Measurements from ENCODE around the gene CD200. TPM values are rescaled to one million over a fixed set of nuclear protein-coding genes. Genes with fewer than 3 reads are reported as not detected.
A peak's percentile ranks its signal among the peaks of the same experiment; 100 is the strongest.

The CD200 gene
- total and polyA plus RNA-seq, 2 experiments from 2014 or later: 0.20 TPM; not detected in 1

GRCh38 chr3:112374333-112374734 lies 41.4 kb downstream of the CD200 start:
- no peaks in the 10 kb centered on the region for H4K20me1 ChIP-seq (ENCODE audit: insufficient read depth)
- no peak overlapping the region for H2AFZ ChIP-seq
- H3K9ac ChIP-seq: no peak overlapping the region
- no peak overlapping the region for H3K4me3 ChIP-seq
- DNase-seq: no peak
- peaks cover 12% of the 10 kb centered on the region; the same call in 1 of the 2 replicates for H3F3A ChIP-seq (ENCODE audit: insufficient read depth)
- TF ChIP-seq EZH2phosphoT487 (IDR thresholded peaks at IDR 0.05; ENCODE audit: insufficient read depth, low read depth) (no peak), EZH2 (IDR thresholded peaks at IDR 0.05; ENCODE audit: insufficient read depth, poor library complexity, severe bottlenecking) (no peak)
- no peaks in the 10 kb centered on the region for H3K9me2 ChIP-seq (ENCODE audit: insufficient read depth)
- in situ Hi-C loops (cut with MboI): no loop called here
- no peaks in the 10 kb centered on the region for H3K27me3 ChIP-seq (replicated peaks; ENCODE audit: insufficient read depth)
- H3K4me2 ChIP-seq (ENCODE audit: unreplicated experiment): no peak overlapping the region
- 0 out of 2 replicates have a peak, but pooled peaks cover 4% of the 10 kb centered on the region for H3K4me1 ChIP-seq (ENCODE audit: insufficient read depth)
- H3K36me3 ChIP-seq (ENCODE audit: low read depth): no peaks in the 10 kb centered on the region
- no peak overlapping the region for H3K27ac ChIP-seq
- WGBS, 2 experiments (ENCODE audit: low coverage in 1 of 2, low lambda C conversion rate in 2 of 2, missing lambda C conversion rate in 2 of 2): 51 to 57% methylated on average over 5 of the region's 5 CpGs
- no peaks in the 10 kb centered on the region for H3K9me3 ChIP-seq (ENCODE audit: low read depth)
- no peaks in the 10 kb centered on the region for H3K79me2 ChIP-seq (ENCODE audit: insufficient read depth)

GRCh38 chr3:112375117-112375516 lies 42.2 kb downstream of the CD200 start:
- Histone ChIP-seq H3K27me3 (replicated peaks; ENCODE audit: insufficient read depth) (no peaks in the 10 kb centered on the region), H3K4me3 (no peak overlapping the region), H3K9ac (no peak overlapping the region), H3K27ac (no peak overlapping the region), H3K4me1 (ENCODE audit: insufficient read depth) (0 out of 2 replicates have a peak, but pooled peaks cover 4% of the 10 kb centered on the region), H3K4me2 (ENCODE audit: unreplicated experiment) (no peak overlapping the region), H2AFZ (no peak overlapping the region), H3K9me3 (ENCODE audit: low read depth) (no peaks in the 10 kb centered on the region), H3K36me3 (ENCODE audit: low read depth) (no peaks in the 10 kb centered on the region), H3K79me2 (ENCODE audit: insufficient read depth) (no peaks in the 10 kb centered on the region), H3K9me2 (ENCODE audit: insufficient read depth) (no peaks in the 10 kb centered on the region), H4K20me1 (ENCODE audit: insufficient read depth) (no peaks in the 10 kb centered on the region), H3F3A (ENCODE audit: insufficient read depth) (peaks cover 12% of the 10 kb centered on the region; the same call in 1 of the 2 replicates)
- WGBS, 2 experiments (ENCODE audit: low coverage in 1 of 2, low lambda C conversion rate in 2 of 2, missing lambda C conversion rate in 2 of 2): 0 to 6% methylated on average over 1 of the region's 1 CpG
- no peak for DNase-seq
- TF ChIP-seq EZH2phosphoT487 (IDR thresholded peaks at IDR 0.05; ENCODE audit: insufficient read depth, low read depth): no peak
- no peak for TF ChIP-seq EZH2 (IDR thresholded peaks at IDR 0.05; ENCODE audit: insufficient read depth, poor library complexity, severe bottlenecking)
- in situ Hi-C loops (cut with MboI): no loop called here

DNA sequence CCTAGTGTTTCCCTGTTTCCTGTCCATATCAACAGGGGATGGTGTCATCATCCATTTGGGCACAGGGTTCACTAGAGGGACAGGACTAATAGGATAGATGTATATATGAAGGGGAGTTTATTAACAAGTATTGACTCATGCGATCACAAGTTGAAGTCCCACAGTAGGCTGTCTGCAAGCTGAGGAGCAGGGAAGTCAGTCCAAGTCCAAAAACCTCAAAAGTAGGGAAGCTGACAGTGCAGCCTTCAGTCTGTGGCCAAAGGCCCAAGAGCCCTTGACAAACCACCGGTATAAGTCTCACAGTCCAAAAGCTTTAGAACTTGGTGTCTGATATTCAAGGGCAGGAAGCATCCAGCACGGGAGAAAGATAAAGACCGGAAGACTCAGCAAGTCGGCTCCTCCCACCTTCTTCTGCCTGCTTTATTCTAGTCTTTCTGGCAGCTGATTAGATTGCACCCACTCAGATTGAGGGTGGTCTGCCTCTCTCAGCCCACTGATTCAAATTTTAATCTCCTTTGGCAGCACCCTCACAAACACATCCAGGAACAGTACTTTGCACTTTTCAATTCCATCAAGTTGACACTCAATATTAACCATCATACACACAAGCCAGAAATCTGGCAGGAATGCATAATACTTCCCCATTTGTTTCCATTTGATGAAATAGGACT lies 43.4 kb downstream of the CD200 start:
- Histone ChIP-seq H3F3A (ENCODE audit: insufficient read depth) (peaks cover 12% of the 10 kb centered on the region; the same call in 1 of the 2 replicates), H3K79me2 (ENCODE audit: insufficient read depth) (no peaks in the 10 kb centered on the region), H3K9me2 (ENCODE audit: insufficient read depth) (no peaks in the 10 kb centered on the region), H3K36me3 (ENCODE audit: low read depth) (no peaks in the 10 kb centered on the region), H3K27me3 (replicated peaks; ENCODE audit: insufficient read depth) (no peaks in the 10 kb centered on the region), H3K4me1 (ENCODE audit: insufficient read depth) (0 out of 2 replicates have a peak, but pooled peaks cover 4% of the 10 kb centered on the region), H3K4me3 (no peak overlapping the region), H3K9ac (no peak overlapping the region), H3K4me2 (ENCODE audit: unreplicated experiment) (no peak overlapping the region), H3K9me3 (ENCODE audit: low read depth) (no peaks in the 10 kb centered on the region), H2AFZ (no peak overlapping the region), H4K20me1 (ENCODE audit: insufficient read depth) (no peaks in the 10 kb centered on the region), H3K27ac (no peak overlapping the region)
- in situ Hi-C loops (cut with MboI): no loop called here
- WGBS, 2 experiments (ENCODE audit: low coverage in 1 of 2, low lambda C conversion rate in 2 of 2, missing lambda C conversion rate in 2 of 2): 50 to 54% methylated on average over 5 of the region's 5 CpGs
- DNase-seq: no peak
- no peak for TF ChIP-seq EZH2 (IDR thresholded peaks at IDR 0.05; ENCODE audit: insufficient read depth, poor library complexity, severe bottlenecking)
- TF ChIP-seq EZH2phosphoT487 (IDR thresholded peaks at IDR 0.05; ENCODE audit: insufficient read depth, low read depth): no peak

DNA sequence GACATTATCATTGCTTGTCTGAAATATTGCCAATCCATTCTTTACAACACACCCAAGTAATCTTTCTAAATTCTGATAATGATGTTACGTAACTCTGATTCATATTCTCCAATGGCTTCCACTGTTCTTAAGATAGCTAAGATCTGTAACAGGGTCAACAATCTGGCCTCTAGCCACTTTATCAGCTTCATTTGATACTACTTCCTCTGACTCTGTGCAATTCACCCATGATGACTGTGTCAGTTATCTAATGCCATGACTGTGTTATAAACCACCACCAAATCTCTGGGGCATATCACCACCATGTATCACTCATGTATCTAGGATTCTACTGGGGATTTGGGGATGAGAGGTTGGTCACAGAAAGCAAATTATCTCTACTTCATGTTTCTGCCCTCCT lies 44.0 kb downstream of the CD200 start:
- no peak overlapping the region for H2AFZ ChIP-seq
- TF ChIP-seq EZH2phosphoT487 (IDR thresholded peaks at IDR 0.05; ENCODE audit: insufficient read depth, low read depth) (no peak), EZH2 (IDR thresholded peaks at IDR 0.05; ENCODE audit: insufficient read depth, poor library complexity, severe bottlenecking) (no peak)
- in situ Hi-C loops (cut with MboI): no loop called here
- H3K9me3 ChIP-seq (ENCODE audit: low read depth): no peaks in the 10 kb centered on the region
- no peaks in the 10 kb centered on the region for H3K9me2 ChIP-seq (ENCODE audit: insufficient read depth)
- no peaks in the 10 kb centered on the region for H3K36me3 ChIP-seq (ENCODE audit: low read depth)
- H3K27me3 ChIP-seq (replicated peaks; ENCODE audit: insufficient read depth): no peaks in the 10 kb centered on the region
- H3K4me1 ChIP-seq (ENCODE audit: insufficient read depth): 0 out of 2 replicates have a peak, but pooled peaks cover 4% of the 10 kb centered on the region
- no peak overlapping the region for H3K4me2 ChIP-seq (ENCODE audit: unreplicated experiment)
- DNase-seq: peak; percentile 39
- H3K79me2 ChIP-seq (ENCODE audit: insufficient read depth): no peaks in the 10 kb centered on the region
- no peak overlapping the region for H3K27ac ChIP-seq
- H3K4me3 ChIP-seq: no peak overlapping the region
- peaks cover 12% of the 10 kb centered on the region; the same call in 1 of the 2 replicates for H3F3A ChIP-seq (ENCODE audit: insufficient read depth)
- H3K9ac ChIP-seq: no peak overlapping the region
- 90 to 97% methylated on average over 1 of the region's 1 CpG for WGBS, 2 experiments (ENCODE audit: low coverage in 1 of 2, low lambda C conversion rate in 2 of 2, missing lambda C conversion rate in 2 of 2)
- no peaks in the 10 kb centered on the region for H4K20me1 ChIP-seq (ENCODE audit: insufficient read depth)

All from GM23248 (cell line).